Hepatocyte (in vitro differentiated cells): ENCODE data around the gene SKA2. TPM values are rescaled to one million over a fixed set of nuclear protein-coding genes. Genes with fewer than 3 reads are reported as not detected.

Experiments used
- DNase-seq: peaks from one replicate; pipeline ENCODE4 v3.0.0-alpha.2; 2016; ENCODE audit warnings: low spot score
- H2AFZ ChIP-seq: fragments of 200-600 bp; sonication (generic); 2 replicates; pipeline ENCODE4 v1.6.0; 2016; ENCODE audit warnings: antibody characterized with exemption, mild to moderate bottlenecking
- H3K27ac ChIP-seq: fragments of 200-600 bp; sonication (generic); 2 replicates; pipeline ENCODE4 v1.5.1; 2016; ENCODE audit warnings: mild to moderate bottlenecking
- H3K27me3 ChIP-seq: fragments of 200-600 bp; sonication (generic); 2 replicates; pipeline ENCODE4 v1.6.1; 2016
- H3K36me3 ChIP-seq: fragments of 200-600 bp; sonication (generic); replicated peaks from 2 replicates; pipeline ENCODE4 v1.5.1; 2016; ENCODE audit warnings: low read depth; ENCODE audit not compliant: insufficient read depth
- H3K4me1 ChIP-seq: fragments of 200-600 bp; sonication (generic); 2 replicates; pipeline ENCODE4 v1.5.1; 2016; ENCODE audit warnings: mild to moderate bottlenecking, moderate library complexity; ENCODE audit not compliant: insufficient read depth
- H3K4me2 ChIP-seq: fragments of 200-600 bp; sonication (generic); 2 replicates; pipeline ENCODE4 v1.6.0; 2016
- H3K4me3 ChIP-seq: fragments of 200-600 bp; sonication (generic); 2 replicates; pipeline ENCODE4 v1.5.1; 2016; ENCODE audit warnings: mild to moderate bottlenecking
- H3K79me2 ChIP-seq: fragments of 200-600 bp; sonication (generic); 2 replicates; pipeline ENCODE4 v1.6.0; 2017; ENCODE audit warnings: mild to moderate bottlenecking
- H3K9me2 ChIP-seq: fragments of 200-600 bp; sonication (generic); replicated peaks from 2 replicates; pipeline ENCODE4 v1.6.0; 2017; ENCODE audit warnings: mild to moderate bottlenecking; ENCODE audit not compliant: insufficient read depth
- H3K9me3 ChIP-seq: fragments of 200-600 bp; sonication (generic); 2 replicates; pipeline ENCODE4 v1.5.1; 2016; ENCODE audit warnings: low read depth, mild to moderate bottlenecking
- H4K20me1 ChIP-seq: fragments of 200-600 bp; sonication (generic); 2 replicates; pipeline ENCODE4 v1.6.0; 2016; ENCODE audit warnings: mild to moderate bottlenecking; ENCODE audit not compliant: insufficient read depth, poor library complexity, severe bottlenecking
- CTCF ChIP-seq: fragments of 200-600 bp; sonication (generic); IDR thresholded peaks from 2 replicates; pipeline ENCODE4 v1.5.1; 2016; ENCODE audit warnings: antibody characterized with exemption, mild to moderate bottlenecking; ENCODE audit not compliant: poor library complexity
- EZH2 ChIP-seq: fragments of 200-600 bp; sonication (generic); IDR thresholded peaks from 2 replicates; pipeline ENCODE4 v1.6.1; 2016; ENCODE audit warnings: antibody characterized with exemption, mild to moderate bottlenecking, borderline replicate concordance
- EZH2phosphoT487 ChIP-seq: fragments of 200-600 bp; sonication (generic); IDR thresholded peaks from one replicate; pipeline ENCODE4 v1.6.1; 2018; ENCODE audit warnings: antibody characterized with exemption, mild to moderate bottlenecking, low read depth, moderate library complexity; ENCODE audit not compliant: unreplicated experiment, severe bottlenecking
- WGBS: methylation state at CpG from one replicate; pipeline ENCODE4 v1.1.6; 2016; ENCODE audit warnings: low lambda C conversion rate; ENCODE audit errors: missing lambda C conversion rate; 5-methylcytosine and 5-hydroxymethylcytosine counted together
- polyA plus RNA-seq: library from polyadenylated mRNA; unstranded; fragments of >200 nt; fragmentation: Nextera tagmentation; extraction: Ambion mirVana; gene quantifications from 2 replicates; pipeline ENCODE4 v1.2.1, GENCODE V29; 2016
- total RNA-seq: library from RNA; depleted of rRNA; stranded (reverse); fragments of >200 nt; gene quantifications from 2 replicates; pipeline ENCODE4 v1.2.3, GENCODE V29; 2014

SKA2 gene
- total and polyA plus RNA-seq, 2 experiments from 2014 or later, result 27.0 to 52.8 TPM

- Histone ChIP-seq H3K4me1 (no peaks in the 10 kb centered on the region), H2AFZ (no peak overlapping the region), H3K4me3 (no peak overlapping the region), H3K4me2 (no peak overlapping the region), H3K79me2 (no peaks in the 10 kb centered on the region), H3K27ac (no peak overlapping the region), H3K36me3 (peaks cover 3% of the 10 kb centered on the region), H3K9me2 (no peaks in the 10 kb centered on the region), H3K9me3 (no peaks in the 10 kb centered on the region), H4K20me1 (no peaks in the 10 kb centered on the region), H3K27me3 (no peaks in the 10 kb centered on the region)
- no peak for DNase-seq
- no peak for TF ChIP-seq EZH2
- TF ChIP-seq CTCF, result no peak
- no peak for TF ChIP-seq EZH2phosphoT487
- WGBS, result 98% methylated on average over 4 of the region's 4 CpGs
These were observed 70.8 kb downstream of the SKA2 start for GRCh38 chr17:59084154-59084553.

- H3K36me3 ChIP-seq, result peaks cover 3% of the 10 kb centered on the region
- H3K4me2 ChIP-seq, result no peak overlapping the region
- no peak overlapping the region for H3K27ac ChIP-seq
These were observed 80.5 kb downstream of the SKA2 start for GRCh38 chr17:59074494-59074893.

GRCh38 chr17:59073972-59074371, 81.0 kb downstream of the SKA2 start:
- Histone ChIP-seq H3K4me3 (no peak overlapping the region), H4K20me1 (no peaks in the 10 kb centered on the region), H3K9me3 (no peaks in the 10 kb centered on the region), H3K27me3 (no peaks in the 10 kb centered on the region), H3K9me2 (no peaks in the 10 kb centered on the region), H3K79me2 (no peaks in the 10 kb centered on the region), H3K27ac (no peak overlapping the region), H2AFZ (no peak overlapping the region), H3K36me3 (no peaks in the 10 kb centered on the region), H3K4me2 (no peak overlapping the region), H3K4me1 (no peaks in the 10 kb centered on the region)
- 93% methylated on average over 1 of the region's 1 CpG for WGBS
- TF ChIP-seq EZH2, result no peak
- no peak for DNase-seq

More at GRCh38 chr17:59074494-59074893, 80.5 kb downstream of the SKA2 start:
- Histone ChIP-seq H2AFZ (no peak overlapping the region), H3K9me3 (no peaks in the 10 kb centered on the region), H3K4me3 (no peak overlapping the region), H4K20me1 (no peaks in the 10 kb centered on the region), H3K79me2 (no peaks in the 10 kb centered on the region), H3K4me1 (no peaks in the 10 kb centered on the region), H3K9me2 (no peaks in the 10 kb centered on the region), H3K27me3 (no peaks in the 10 kb centered on the region)
- DNase-seq, result no peak
- no peak for TF ChIP-seq CTCF

GRCh38 chr17:59069856-59070255, 85.1 kb downstream of the SKA2 start:
- 100% methylated on average over 1 of the region's 1 CpG for WGBS
- H3K36me3 ChIP-seq, result no peaks in the 10 kb centered on the region
- no peaks in the 10 kb centered on the region for H3K4me1 ChIP-seq
- no peak overlapping the region for H3K27ac ChIP-seq
- no peaks in the 10 kb centered on the region for H3K9me2 ChIP-seq
- H3K9me3 ChIP-seq, result no peaks in the 10 kb centered on the region
- H3K4me2 ChIP-seq, result no peak overlapping the region
- no peak overlapping the region for H3K4me3 ChIP-seq
- H2AFZ ChIP-seq, result no peak overlapping the region
- no peaks in the 10 kb centered on the region for H4K20me1 ChIP-seq
- DNase-seq, result no peak
- H3K27me3 ChIP-seq, result no peaks in the 10 kb centered on the region
- no peaks in the 10 kb centered on the region for H3K79me2 ChIP-seq
- no peak for TF ChIP-seq EZH2phosphoT487
- TF ChIP-seq CTCF, result no peak
- no peak for TF ChIP-seq EZH2
